HG03460 (cell line): ENCODE data around the gene PLA2G2A.
"Not testable (repeated sequence)": the region's sequence is repeated elsewhere in the genome, so short reads cannot be mapped to it uniquely, and the experiment has no call there.

ENCODE experiments used
- ATAC-seq: cut with Tn5 transposase; IDR thresholded peaks from one replicate; pipeline ENCODE4 v1.9.1; 2021; ENCODE audit not compliant: unreplicated experiment

PLA2G2A gene

DNA sequence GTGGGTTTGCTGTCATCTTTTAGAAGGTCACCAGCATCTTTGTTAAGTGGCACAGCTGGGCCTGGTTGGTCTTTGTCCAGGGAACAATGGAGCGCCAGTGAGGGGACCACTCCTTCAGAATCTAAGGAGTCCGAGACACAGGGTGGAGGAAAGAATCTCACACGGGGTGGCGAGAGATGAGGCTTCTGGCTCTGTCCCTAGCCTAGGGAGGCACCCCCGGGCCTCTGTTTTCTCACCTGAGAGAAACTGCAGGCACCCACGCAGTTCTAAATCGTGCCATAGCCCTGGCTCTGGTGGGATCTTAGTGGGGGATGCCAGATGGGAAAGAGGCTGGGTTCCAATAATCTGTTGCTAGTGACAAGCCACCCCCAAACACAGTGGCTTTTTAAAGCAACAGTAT lies 45.1 kb downstream of the PLA2G2A start:
- no peak for ATAC-seq

- no peak for ATAC-seq
These were observed 46.6 kb downstream of the PLA2G2A start for GRCh38 chr1:19932866-19933265.

DNA sequence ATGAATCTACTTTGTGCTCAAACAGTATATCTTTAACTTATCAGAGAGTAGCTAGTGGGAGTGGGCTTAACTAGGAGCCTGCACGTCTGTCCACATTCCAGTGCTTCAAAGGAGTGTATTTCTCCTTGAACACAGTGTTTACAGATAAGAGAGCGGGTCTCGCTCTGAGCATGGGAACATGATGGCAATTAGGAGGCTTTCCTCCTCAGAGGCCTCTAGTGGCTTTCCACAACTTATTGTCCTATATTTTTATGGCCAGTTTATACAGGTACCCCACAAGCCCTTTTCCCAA lies 52.3 kb downstream of the PLA2G2A start:
- ATAC-seq = not testable (repeated sequence)

GRCh38 chr1:19926296-19927129 lies 52.9 kb downstream of the PLA2G2A start:
- ATAC-seq = no peak
